GM12865 (cell line): Measurements from ENCODE around the gene C3orf70.

Experiments
- DNase-seq: peaks from one replicate; pipeline ENCODE4 v3.0.0; 2010; ENCODE audit warnings: low read depth
- H3K4me3 ChIP-seq: 2 replicates; pipeline ENCODE4 v1.5.1; 2011; ENCODE audit warnings: mild to moderate bottlenecking, low read depth, low read length, control low read depth
- CTCF ChIP-seq: IDR thresholded peaks from 2 replicates; pipeline ENCODE4 v1.5.1; 2011; ENCODE audit warnings: low read length, control low read depth, low read depth, inconsistent platforms; ENCODE audit not compliant: insufficient read depth; ENCODE audit errors: missing control alignments

Gene C3orf70

GRCh38 chr3:185056908-185057307 lies 96.0 kb downstream of the C3orf70 start:
- TF ChIP-seq CTCF: no peak
- H3K4me3 ChIP-seq: no peak overlapping the region
- DNase-seq: no peak

GRCh38 chr3:185052631-185053030 lies 100.2 kb downstream of the C3orf70 start:
- DNase-seq: no peak
- no peak overlapping the region for H3K4me3 ChIP-seq
- TF ChIP-seq CTCF: no peak

GRCh38 chr3:185051801-185052200 lies 101.1 kb downstream of the C3orf70 start:
- no peak for TF ChIP-seq CTCF
- no peak overlapping the region for H3K4me3 ChIP-seq
- DNase-seq: no peak

GRCh38 chr3:185049710-185050109 lies 103.2 kb downstream of the C3orf70 start:
- TF ChIP-seq CTCF: no peak
- no peak for DNase-seq
- H3K4me3 ChIP-seq: no peak overlapping the region

- DNase-seq: no peak
- no peak overlapping the region for H3K4me3 ChIP-seq
- TF ChIP-seq CTCF: no peak
Measured at GRCh38 chr3:185046603-185047002, 106.3 kb downstream of the C3orf70 start.

- no peak for DNase-seq
- no peak overlapping the region for H3K4me3 ChIP-seq
- TF ChIP-seq CTCF: no peak
Measured at GRCh38 chr3:185046164-185046515, 106.7 kb downstream of the C3orf70 start.

- no peak for TF ChIP-seq CTCF
- DNase-seq: no peak
- no peak overlapping the region for H3K4me3 ChIP-seq
Measured at GRCh38 chr3:185042312-185043050, 110.4 kb downstream of the C3orf70 start.
